ENCODE results near the gene TTC22. TPM values are rescaled to one million over a fixed set of nuclear protein-coding genes. Genes with fewer than 3 reads are reported as not detected.

The TTC22 gene
- total and polyA plus RNA-seq, 2 of the 4 experiments (the other 2 are of a cell fraction): not detected

GRCh38 chr1:54815086-54815876 lies 14.2 kb upstream of the TTC22 start:
- Histone ChIP-seq H2AFZ (replicated peaks; ENCODE audit: low read length, poor library complexity) (no peak overlapping the region), H3K18ac (ENCODE audit: low read depth, low read length) (no peak overlapping the region), H3K4me1 (ENCODE audit: control insufficient read depth, insufficient read depth, low read length) (no peaks in the 10 kb centered on the region), H2BK120ac (ENCODE audit: low read depth, low read length) (no peak overlapping the region), H2BK15ac (ENCODE audit: low read depth, low read length) (no peak overlapping the region), H3K14ac (replicated peaks; ENCODE audit: low read depth, low read length) (no peak overlapping the region), H3K23ac (ENCODE audit: low read depth, low read length) (no peak overlapping the region), H3K4me3 (ENCODE audit: insufficient read depth, low read depth, low read length) (no peak overlapping the region), H2BK20ac (ENCODE audit: low read depth, low read length) (no peak overlapping the region), H3K4ac (ENCODE audit: low read depth, low read length) (no peak overlapping the region), H3K27ac (ENCODE audit: insufficient read depth, low read length) (no peak overlapping the region), H4K20me1 (ENCODE audit: insufficient read depth, low read length) (no peaks in the 10 kb centered on the region), H3K9me1 (ENCODE audit: insufficient read depth, low read length) (no peaks in the 10 kb centered on the region), H3K9me3 (ENCODE audit: control insufficient read depth, insufficient read depth, low read length) (no peaks in the 10 kb centered on the region), H4K8ac (ENCODE audit: low read depth in 2 of 2, low read length in 2 of 2) (no peak overlapping the region), H3K27me3 (ENCODE audit: control insufficient read depth, insufficient read depth, low read length) (peaks cover 62% of the 10 kb centered on the region), H3K36me3 (ENCODE audit: control insufficient read depth, insufficient read depth, low read length) (no peaks in the 10 kb centered on the region), H3K4me2 (ENCODE audit: low read depth, low read length) (no peak overlapping the region), H3K56ac (ENCODE audit: extremely low read depth, insufficient read depth, low read length) (no peak overlapping the region), H3K79me1 (ENCODE audit: low read depth in 1 of 2, low read length in 2 of 2) (no peaks in the 10 kb centered on the region), H3K9ac (ENCODE audit: low read depth, low read length) (no peak overlapping the region), H4K5ac (ENCODE audit: low read depth, low read length) (no peak overlapping the region), H2AK5ac (ENCODE audit: low read depth, low read length) (no peak overlapping the region), H2AK9ac (replicated peaks; ENCODE audit: low read depth, low read length, poor library complexity) (no peak overlapping the region), H2BK5ac (ENCODE audit: low read depth, low read length, poor library complexity, severe bottlenecking) (no peak overlapping the region), H4K91ac (ENCODE audit: insufficient read depth, low read depth, low read length) (no peak overlapping the region)
- WGBS, 2 experiments (ENCODE audit: extremely low coverage in 2 of 2, insufficient read length in 1 of 2): 76% methylated on average over 3 of the region's 7 CpGs; no CpG with 5 or more reads in 1 of the 2 experiments
- ATAC-seq (ENCODE audit: low read depth): no peak
- no peak for DNase-seq
- in situ Hi-C loops (cut with MboI; ENCODE audit: low sequenced_read_pairs) (loop anchor here (10.0 kb wide), 1 partner anchor 140 kb away; no protein-coding TSS in a partner anchor), dilution Hi-C loops (cut with HindIII; ENCODE audit: low sequenced_read_pairs, unreplicated experiment) (no loop called here), intact Hi-C loops (cut with micrococcal nuclease) (loop anchor here (10.0 kb wide), 2 partner anchors 740 to 960 kb away; no protein-coding TSS in a partner anchor)
- CTCF ChIA-PET: no interaction called here
- no TSS peak for BruUV-seq (replicated peaks)
- POLR2A ChIA-PET (ENCODE audit: unreplicated experiment): no interaction called here
- TF ChIP-seq RFX5 (IDR thresholded peaks at IDR 0.05; ENCODE audit: low read depth, low read length) (no peak), RCOR1 (IDR thresholded peaks at IDR 0.05; ENCODE audit: insufficient replicate concordance, low read length) (no peak), POLR2A (IDR thresholded peaks at IDR 0.05; ENCODE audit: low read depth, low read length) (no peak), CHD1 (IDR thresholded peaks at IDR 0.05; ENCODE audit: low read depth, low read length) (no peak), CTCF (conservative IDR thresholded peaks at IDR 0.05; ENCODE audit: low read depth, low read length) (no peak), FOS (IDR thresholded peaks at IDR 0.05; ENCODE audit: low read depth, low read length) (no peak), NFE2L2 (IDR thresholded peaks at IDR 0.05; ENCODE audit: low read depth, low read length) (no peak)

Measured in IMR-90 (cell line).